GM21723 (cell line): ENCODE measurements around the gene ANKRD13B.
A peak's percentile ranks its signal among the peaks of the same experiment; 100 is the strongest.

Experiments used
- ATAC-seq: cut with Tn5 transposase; IDR thresholded peaks from one replicate; pipeline ENCODE4 v1.9.1; 2021; ENCODE audit warnings: mild to moderate bottlenecking, moderate library complexity; ENCODE audit not compliant: unreplicated experiment

Gene ANKRD13B

GRCh38 chr17:29616300-29617048 lies 23.5 kb downstream of the ANKRD13B start:
- no peak for ATAC-seq

GRCh38 chr17:29617125-29617480 lies 24.2 kb downstream of the ANKRD13B start:
- peak; percentile 42 for ATAC-seq

- ATAC-seq = no peak
Observed at GRCh38 chr17:29617481-29618271, 24.7 kb downstream of the ANKRD13B start.

- ATAC-seq = no peak
Observed at GRCh38 chr17:29618272-29619065, 25.5 kb downstream of the ANKRD13B start.

GRCh38 chr17:29619251-29619650 lies 26.3 kb downstream of the ANKRD13B start:
- no peak for ATAC-seq

- ATAC-seq = no peak
Observed at GRCh38 chr17:29620271-29620670, 27.3 kb downstream of the ANKRD13B start.

- no peak for ATAC-seq
Observed at GRCh38 chr17:29620779-29621500, 28.0 kb downstream of the ANKRD13B start.

- ATAC-seq = no peak
Observed at GRCh38 chr17:29621751-29622194, 28.8 kb downstream of the ANKRD13B start.

- ATAC-seq = peak; percentile 59
Observed at GRCh38 chr17:29622337-29623282, 29.7 kb downstream of the ANKRD13B start, which contains the start of gene CORO6. CORO6 (minus strand) TSS chr17:29622912; CDS start chr17:29621421, 1,491 bp downstream.

- no peak for ATAC-seq
Observed at GRCh38 chr17:29623283-29623647, 30.3 kb downstream of the ANKRD13B start.

GRCh38 chr17:29624586-29624985 lies 31.7 kb downstream of the ANKRD13B start:
- no peak for ATAC-seq

GRCh38 chr17:29625037-29625750 lies 32.3 kb downstream of the ANKRD13B start:
- ATAC-seq = no peak

- no peak for ATAC-seq
Observed at GRCh38 chr17:29627951-29628350, 35.0 kb downstream of the ANKRD13B start.

- ATAC-seq = no peak
Observed at GRCh38 chr17:29628644-29629043, 35.7 kb downstream of the ANKRD13B start.

- ATAC-seq = no peak
Observed at GRCh38 chr17:29629839-29630238, 36.9 kb downstream of the ANKRD13B start.

GRCh38 chr17:29630630-29631193 lies 37.8 kb downstream of the ANKRD13B start:
- no peak for ATAC-seq

GRCh38 chr17:29633886-29634285 lies 41.0 kb downstream of the ANKRD13B start:
- ATAC-seq = no peak

- no peak for ATAC-seq
Observed at GRCh38 chr17:29640413-29640812, 47.5 kb downstream of the ANKRD13B start.
